Ectodermal cell (in vitro differentiated cells): ENCODE data around the gene PDSS2.

Source experiments
- H3K27ac ChIP-seq: 2 replicates; pipeline ENCODE4 v1.7.0; 2013; ENCODE audit warnings: mild to moderate bottlenecking, low read depth, low read length; ENCODE audit not compliant: insufficient read depth, poor library complexity, severe bottlenecking
- H3K27me3 ChIP-seq: 2 replicates; pipeline ENCODE4 v1.7.0; 2013; ENCODE audit warnings: mild to moderate bottlenecking, low read length; ENCODE audit not compliant: insufficient read depth, control insufficient read depth, poor library complexity, severe bottlenecking
- H3K36me3 ChIP-seq: one replicate; pipeline ENCODE4 v1.7.0; 2013; ENCODE audit warnings: low read length; ENCODE audit not compliant: control insufficient read depth, insufficient read depth
- H3K4me1 ChIP-seq: one replicate; pipeline ENCODE4 v1.7.0; 2013; ENCODE audit warnings: low read length; ENCODE audit not compliant: control insufficient read depth, insufficient read depth
- H3K4me3 ChIP-seq: 2 replicates; pipeline ENCODE4 v1.7.0; 2013; ENCODE audit warnings: low read depth, low read length, control low read depth; ENCODE audit not compliant: insufficient read depth
- H3K9me3 ChIP-seq: 2 replicates; pipeline ENCODE4 v1.7.0; 2013; ENCODE audit warnings: mild to moderate bottlenecking, low read length, moderate library complexity; ENCODE audit not compliant: control insufficient read depth
- WGBS, 2 experiments: methylation state at CpG; one replicate each; pipeline ENCODE4 v1.1.7; 2013; ENCODE audit warnings: missing lambda C conversion rate in 2 of 2; 5-methylcytosine and 5-hydroxymethylcytosine counted together

PDSS2 gene

GRCh38 chr6:107116328-107116892, 343.0 kb downstream of the PDSS2 start:
- H3K4me1 ChIP-seq = peaks cover 10% of the 10 kb centered on the region
- peak overlapping the region; percentile 89 for H3K27ac ChIP-seq
- WGBS, 2 experiments = 0 to 1% methylated on average over 15 of the region's 15 CpGs
- no peaks in the 10 kb centered on the region for H3K9me3 ChIP-seq
- peak overlapping the region; percentile 67 for H3K4me3 ChIP-seq
- no peaks in the 10 kb centered on the region for H3K36me3 ChIP-seq
- H3K27me3 ChIP-seq = no peaks in the 10 kb centered on the region

GRCh38 chr6:107115695-107116327, 343.6 kb downstream of the PDSS2 start:
- Histone ChIP-seq H3K36me3 (no peaks in the 10 kb centered on the region), H3K4me3 (peak overlapping the region; percentile 67), H3K27ac (peak overlapping the region; percentile 89), H3K27me3 (no peaks in the 10 kb centered on the region), H3K9me3 (no peaks in the 10 kb centered on the region), H3K4me1 (peaks cover 10% of the 10 kb centered on the region)
- 0% methylated on average over 45 of the region's 45 CpGs for WGBS, 2 experiments

GRCh38 chr6:107114926-107115694, 344.3 kb downstream of the PDSS2 start, which contains the start of gene BEND3:
Gene BEND3, minus strand, starts transcription at chr6:107115515. Its CDS starts 16,230 bp downstream, at chr6:107099285.
- WGBS, 2 experiments = 0% methylated on average over 106 to 109 of the region's 109 CpGs
- Histone ChIP-seq H3K36me3 (no peaks in the 10 kb centered on the region), H3K4me1 (peaks cover 10% of the 10 kb centered on the region), H3K9me3 (no peaks in the 10 kb centered on the region), H3K27me3 (no peaks in the 10 kb centered on the region), H3K4me3 (peak within 1 kb of the TSS; percentile 67), H3K27ac (peak within 1 kb of the TSS; percentile 90)

- Histone ChIP-seq H3K27me3 (no peaks in the 10 kb centered on the region), H3K9me3 (no peaks in the 10 kb centered on the region), H3K36me3 (no peaks in the 10 kb centered on the region), H3K4me1 (peaks cover 10% of the 10 kb centered on the region), H3K4me3 (peak overlapping the region; percentile 67), H3K27ac (peak overlapping the region; percentile 90)
- WGBS, 2 experiments = 0% methylated on average over 116 of the region's 116 CpGs
Measured at GRCh38 chr6:107114213-107114925, 345.0 kb downstream of the PDSS2 start.

- Histone ChIP-seq H3K4me1 (peaks cover 15% of the 10 kb centered on the region), H3K27ac (no peak overlapping the region), H3K9me3 (no peaks in the 10 kb centered on the region), H3K36me3 (no peaks in the 10 kb centered on the region), H3K27me3 (no peaks in the 10 kb centered on the region), H3K4me3 (no peak overlapping the region)
- 89 to 90% methylated on average over 1 of the region's 1 CpG for WGBS, 2 experiments
Measured at GRCh38 chr6:107110200-107110599, 349.2 kb downstream of the PDSS2 start.

GRCh38 chr6:107108201-107108890, 351.0 kb downstream of the PDSS2 start:
- no peak overlapping the region for H3K4me3 ChIP-seq
- 94% methylated on average over 17 of the region's 17 CpGs for WGBS, 2 experiments
- H3K27ac ChIP-seq = no peak overlapping the region
- no peaks in the 10 kb centered on the region for H3K9me3 ChIP-seq
- no peaks in the 10 kb centered on the region for H3K36me3 ChIP-seq
- H3K27me3 ChIP-seq = no peaks in the 10 kb centered on the region
- H3K4me1 ChIP-seq = peaks cover 12% of the 10 kb centered on the region

GRCh38 chr6:107107791-107108190, 351.6 kb downstream of the PDSS2 start:
- WGBS, 2 experiments = 96% methylated on average over 4 of the region's 4 CpGs
- no peak overlapping the region for H3K4me3 ChIP-seq
- no peaks in the 10 kb centered on the region for H3K27me3 ChIP-seq
- H3K36me3 ChIP-seq = no peaks in the 10 kb centered on the region
- H3K27ac ChIP-seq = no peak overlapping the region
- peaks cover 14% of the 10 kb centered on the region for H3K4me1 ChIP-seq
- H3K9me3 ChIP-seq = no peaks in the 10 kb centered on the region

GRCh38 chr6:107106165-107106564, 353.2 kb downstream of the PDSS2 start:
- no peaks in the 10 kb centered on the region for H3K36me3 ChIP-seq
- no peaks in the 10 kb centered on the region for H3K27me3 ChIP-seq
- H3K27ac ChIP-seq = no peak overlapping the region
- no peak overlapping the region for H3K4me3 ChIP-seq
- 50 to 73% methylated on average over 3 of the region's 3 CpGs for WGBS, 2 experiments
- H3K4me1 ChIP-seq = peaks cover 20% of the 10 kb centered on the region
- H3K9me3 ChIP-seq = no peaks in the 10 kb centered on the region

GRCh38 chr6:107105511-107106116, 353.8 kb downstream of the PDSS2 start:
- no peaks in the 10 kb centered on the region for H3K9me3 ChIP-seq
- no peak overlapping the region for H3K4me3 ChIP-seq
- WGBS, 2 experiments = 85 to 87% methylated on average over 7 of the region's 7 CpGs
- peaks cover 20% of the 10 kb centered on the region for H3K4me1 ChIP-seq
- H3K27me3 ChIP-seq = no peaks in the 10 kb centered on the region
- H3K36me3 ChIP-seq = no peaks in the 10 kb centered on the region
- H3K27ac ChIP-seq = no peak overlapping the region
